Left ventricle myocardium inferior (tissue), 1 donor: Measurements from ENCODE around the gene SHMT2. TPM values are rescaled to one million over a fixed set of nuclear protein-coding genes. Genes with fewer than 3 reads are reported as not detected.

ENCODE experiments used
- DNase-seq: peaks from one replicate; pipeline ENCODE4 v3.0.0-alpha.2; 2020
- H3K27ac ChIP-seq: fragments of 200-600 bp; replicated peaks from 2 replicates; pipeline ENCODE4 v1.8.0; 2021
- H3K27me3 ChIP-seq: fragments of 200-600 bp; 2 replicates; pipeline ENCODE4 v1.8.0; 2021; ENCODE audit warnings: low read depth
- H3K36me3 ChIP-seq: fragments of 200-600 bp; 2 replicates; pipeline ENCODE4 v1.8.0; 2021
- H3K4me1 ChIP-seq: fragments of 200-600 bp; 2 replicates; pipeline ENCODE4 v1.8.0; 2021
- H3K4me3 ChIP-seq: fragments of 200-600 bp; 2 replicates; pipeline ENCODE4 v1.8.0; 2021; ENCODE audit warnings: mild to moderate bottlenecking, moderate library complexity
- H3K9me3 ChIP-seq: fragments of 200-600 bp; replicated peaks from 2 replicates; pipeline ENCODE4 v1.8.0; 2021
- intact Hi-C: fragments of 100-400 bp; cut with micrococcal nuclease; formaldehyde crosslinking; loops from one replicate; pipeline ENCODE4 v1.11.0; 2022
- total RNA-seq: library from RNA; stranded (reverse); fragmentation: NEBNext Ultra II Directional; extraction: Animal tissue kit (Norgen Biotek cat#: 25700); gene quantifications from one replicate; pipeline ENCODE4 v1.2.1, GENCODE V29; 2021
- TF ChIP-seq, protein P1 (sequence below): fragments of 200-600 bp; IDR thresholded peaks from 2 replicates; pipeline ENCODE4 v1.8.0; 2021; ENCODE audit warnings: antibody characterized with exemption, mild to moderate bottlenecking, borderline replicate concordance
- donor health status: DM: no; HTN: yes; CAD: no; lungs with severe emphysema.

SHMT2 gene
- total RNA-seq, 1 donor from 2014 or later: 22.9 TPM

GRCh38 chr12:57235017-57235727 lies 5.7 kb downstream of the SHMT2 start:
- H3K36me3 ChIP-seq: peaks cover 38% of the 10 kb centered on the region
- DNase-seq: peak; percentile 77
- H3K4me1 ChIP-seq: peaks cover 67% of the 10 kb centered on the region
- TF ChIP-seq, protein P1, sequence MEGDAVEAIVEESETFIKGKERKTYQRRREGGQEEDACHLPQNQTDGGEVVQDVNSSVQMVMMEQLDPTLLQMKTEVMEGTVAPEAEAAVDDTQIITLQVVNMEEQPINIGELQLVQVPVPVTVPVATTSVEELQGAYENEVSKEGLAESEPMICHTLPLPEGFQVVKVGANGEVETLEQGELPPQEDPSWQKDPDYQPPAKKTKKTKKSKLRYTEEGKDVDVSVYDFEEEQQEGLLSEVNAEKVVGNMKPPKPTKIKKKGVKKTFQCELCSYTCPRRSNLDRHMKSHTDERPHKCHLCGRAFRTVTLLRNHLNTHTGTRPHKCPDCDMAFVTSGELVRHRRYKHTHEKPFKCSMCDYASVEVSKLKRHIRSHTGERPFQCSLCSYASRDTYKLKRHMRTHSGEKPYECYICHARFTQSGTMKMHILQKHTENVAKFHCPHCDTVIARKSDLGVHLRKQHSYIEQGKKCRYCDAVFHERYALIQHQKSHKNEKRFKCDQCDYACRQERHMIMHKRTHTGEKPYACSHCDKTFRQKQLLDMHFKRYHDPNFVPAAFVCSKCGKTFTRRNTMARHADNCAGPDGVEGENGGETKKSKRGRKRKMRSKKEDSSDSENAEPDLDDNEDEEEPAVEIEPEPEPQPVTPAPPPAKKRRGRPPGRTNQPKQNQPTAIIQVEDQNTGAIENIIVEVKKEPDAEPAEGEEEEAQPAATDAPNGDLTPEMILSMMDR: no peak
- H3K27ac ChIP-seq: peak overlapping the region; percentile 83
- no peaks in the 10 kb centered on the region for H3K9me3 ChIP-seq
- peaks cover 55% of the 10 kb centered on the region for H3K27me3 ChIP-seq
- intact Hi-C loops: no loop called here
- peak overlapping the region; percentile 69 for H3K4me3 ChIP-seq

DNA sequence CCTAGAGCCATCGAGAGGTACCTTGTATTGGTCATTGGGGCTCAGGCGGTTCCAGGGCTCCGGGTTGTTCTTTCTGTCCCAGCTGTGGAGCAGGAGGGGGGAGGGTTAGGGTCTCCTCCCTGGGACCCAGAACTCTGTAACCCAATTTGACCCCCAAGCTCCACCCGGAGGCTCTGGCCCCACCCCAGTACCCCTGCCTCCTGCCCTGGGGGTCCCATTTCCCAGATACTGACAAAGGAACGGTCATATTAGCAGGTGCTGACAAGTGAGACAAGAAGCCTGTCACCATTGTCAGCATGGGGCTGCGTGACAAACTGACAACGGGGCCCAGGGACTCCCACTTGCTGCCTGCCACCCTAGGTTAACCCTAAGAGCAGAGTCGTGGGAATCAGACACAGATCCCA lies 6.2 kb downstream of the SHMT2 start:
- peaks cover 60% of the 10 kb centered on the region for H3K27me3 ChIP-seq
- TF ChIP-seq, protein P1: no peak
- H3K36me3 ChIP-seq: peaks cover 38% of the 10 kb centered on the region
- H3K27ac ChIP-seq: peak overlapping the region; percentile 83
- intact Hi-C loops: no loop called here
- peaks cover 67% of the 10 kb centered on the region for H3K4me1 ChIP-seq
- no peaks in the 10 kb centered on the region for H3K9me3 ChIP-seq
- peak overlapping the region; percentile 69 for H3K4me3 ChIP-seq
- DNase-seq: no peak

GRCh38 chr12:57236201-57236924 lies 6.9 kb downstream of the SHMT2 start:
- TF ChIP-seq, protein P1: no peak
- no peaks in the 10 kb centered on the region for H3K9me3 ChIP-seq
- peaks cover 67% of the 10 kb centered on the region for H3K4me1 ChIP-seq
- intact Hi-C loops: no loop called here
- peaks cover 37% of the 10 kb centered on the region for H3K36me3 ChIP-seq
- peaks cover 67% of the 10 kb centered on the region for H3K27me3 ChIP-seq
- H3K4me3 ChIP-seq: peak overlapping the region; percentile 69
- H3K27ac ChIP-seq: peak overlapping the region; percentile 83
- no peak for DNase-seq

GRCh38 chr12:57236925-57237595 lies 7.5 kb downstream of the SHMT2 start:
- Histone ChIP-seq H3K27ac (peak overlapping the region; percentile 83), H3K27me3 (peaks cover 74% of the 10 kb centered on the region), H3K4me3 (peak overlapping the region; percentile 69), H3K9me3 (no peaks in the 10 kb centered on the region), H3K4me1 (peaks cover 72% of the 10 kb centered on the region), H3K36me3 (peaks cover 30% of the 10 kb centered on the region)
- DNase-seq: peak; percentile 74
- intact Hi-C loops: no loop called here
- TF ChIP-seq, protein P1: no peak

- DNase-seq: no peak
- H3K27me3 ChIP-seq: peaks cover 79% of the 10 kb centered on the region
- peaks cover 77% of the 10 kb centered on the region for H3K4me1 ChIP-seq
- TF ChIP-seq, protein P1: no peak
- H3K9me3 ChIP-seq: no peaks in the 10 kb centered on the region
- peak overlapping the region; percentile 69 for H3K4me3 ChIP-seq
- intact Hi-C loops: no loop called here
- peaks cover 25% of the 10 kb centered on the region for H3K36me3 ChIP-seq
- peak overlapping the region; percentile 83 for H3K27ac ChIP-seq
These were observed 8.1 kb downstream of the SHMT2 start for GRCh38 chr12:57237596-57237931.
